ENCODE results near the gene WNT16.

WNT16 gene

DNA sequence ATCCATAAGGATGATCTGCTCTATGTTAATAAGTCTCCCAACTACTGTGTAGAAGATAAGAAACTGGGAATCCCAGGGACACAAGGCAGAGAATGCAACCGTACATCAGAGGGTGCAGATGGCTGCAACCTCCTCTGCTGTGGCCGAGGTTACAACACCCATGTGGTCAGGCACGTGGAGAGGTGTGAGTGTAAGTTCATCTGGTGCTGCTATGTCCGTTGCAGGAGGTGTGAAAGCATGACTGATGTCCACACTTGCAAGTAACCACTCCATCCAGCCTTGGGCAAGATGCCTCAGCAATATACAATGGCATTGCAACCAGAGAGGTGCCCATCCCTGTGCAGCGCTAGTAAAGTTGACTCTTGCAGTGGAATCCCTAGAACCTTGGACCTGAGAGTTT lies 10.3 kb downstream of the WNT16 start:
- Histone ChIP-seq H3K9me3 (ENCODE audit: control insufficient read depth, insufficient read depth, low read length) (no peaks in the 10 kb centered on the region), H4K20me1 (ENCODE audit: control insufficient read depth, insufficient read depth, low read depth, low read length) (no peaks in the 10 kb centered on the region), H3K4me3 (ENCODE audit: low read length) (no peak overlapping the region), H3K79me2 (ENCODE audit: control insufficient read depth, low read length) (no peaks in the 10 kb centered on the region), H3K36me3 (ENCODE audit: control insufficient read depth, low read length) (peaks cover 4% of the 10 kb centered on the region; the same call in 1 of the 2 replicates), H3K4me1 (ENCODE audit: control insufficient read depth, low read length) (no peaks in the 10 kb centered on the region), H3K4me2 (ENCODE audit: low read length) (no peak overlapping the region), H3K27ac (ENCODE audit: low read depth, low read length) (no peak overlapping the region), H3K27me3 (ENCODE audit: control insufficient read depth, low read length) (0 out of 2 replicates have a peak, but pooled peaks cover 7% of the 10 kb centered on the region), H3K9me2 (replicated peaks; ENCODE audit: control insufficient read depth, low read length) (no peaks in the 10 kb centered on the region), H3F3A (ENCODE audit: control insufficient read depth, insufficient read depth) (0 out of 2 replicates have a peak, but pooled peaks cover 6% of the 10 kb centered on the region)
- no peak for TF ChIP-seq EZH2phosphoT487 (IDR thresholded peaks at IDR 0.05; ENCODE audit: borderline replicate concordance, low read length)
- TF ChIP-seq, protein P1, sequence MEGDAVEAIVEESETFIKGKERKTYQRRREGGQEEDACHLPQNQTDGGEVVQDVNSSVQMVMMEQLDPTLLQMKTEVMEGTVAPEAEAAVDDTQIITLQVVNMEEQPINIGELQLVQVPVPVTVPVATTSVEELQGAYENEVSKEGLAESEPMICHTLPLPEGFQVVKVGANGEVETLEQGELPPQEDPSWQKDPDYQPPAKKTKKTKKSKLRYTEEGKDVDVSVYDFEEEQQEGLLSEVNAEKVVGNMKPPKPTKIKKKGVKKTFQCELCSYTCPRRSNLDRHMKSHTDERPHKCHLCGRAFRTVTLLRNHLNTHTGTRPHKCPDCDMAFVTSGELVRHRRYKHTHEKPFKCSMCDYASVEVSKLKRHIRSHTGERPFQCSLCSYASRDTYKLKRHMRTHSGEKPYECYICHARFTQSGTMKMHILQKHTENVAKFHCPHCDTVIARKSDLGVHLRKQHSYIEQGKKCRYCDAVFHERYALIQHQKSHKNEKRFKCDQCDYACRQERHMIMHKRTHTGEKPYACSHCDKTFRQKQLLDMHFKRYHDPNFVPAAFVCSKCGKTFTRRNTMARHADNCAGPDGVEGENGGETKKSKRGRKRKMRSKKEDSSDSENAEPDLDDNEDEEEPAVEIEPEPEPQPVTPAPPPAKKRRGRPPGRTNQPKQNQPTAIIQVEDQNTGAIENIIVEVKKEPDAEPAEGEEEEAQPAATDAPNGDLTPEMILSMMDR (IDR thresholded peaks at IDR 0.05; ENCODE audit: low read depth, low read length, poor library complexity, severe bottlenecking), result no peak

DNA sequence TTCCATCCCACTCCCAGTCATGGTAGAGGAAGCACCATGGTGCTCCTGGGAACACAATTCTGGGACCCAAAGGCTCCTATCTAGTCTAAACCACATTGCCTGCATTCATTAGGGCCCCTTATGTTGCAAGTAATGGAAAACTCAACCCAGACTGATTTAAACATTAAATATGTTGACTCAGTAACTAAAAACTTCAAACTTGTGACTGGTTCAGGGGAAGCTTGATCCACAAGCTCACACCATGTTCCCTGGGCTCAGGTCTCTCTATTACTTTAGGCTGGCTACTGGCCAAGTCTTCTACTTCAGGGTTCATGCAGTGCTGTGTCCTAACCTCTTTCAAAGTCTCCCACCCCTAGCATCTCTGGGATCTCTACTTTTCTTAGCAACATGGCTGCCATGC lies 13.1 kb downstream of the WNT16 start:
- Histone ChIP-seq H3K9me3 (ENCODE audit: control insufficient read depth, insufficient read depth, low read length) (no peaks in the 10 kb centered on the region), H4K20me1 (ENCODE audit: control insufficient read depth, insufficient read depth, low read depth, low read length) (no peaks in the 10 kb centered on the region), H3K27me3 (ENCODE audit: control insufficient read depth, low read length) (no peaks in the 10 kb centered on the region), H3K9me2 (replicated peaks; ENCODE audit: control insufficient read depth, low read length) (no peaks in the 10 kb centered on the region), H3K79me2 (ENCODE audit: control insufficient read depth, low read length) (no peaks in the 10 kb centered on the region), H3K4me2 (ENCODE audit: low read length) (no peak overlapping the region), H3K27ac (ENCODE audit: low read depth, low read length) (no peak overlapping the region), H3K4me1 (ENCODE audit: control insufficient read depth, low read length) (no peaks in the 10 kb centered on the region), H3K36me3 (ENCODE audit: control insufficient read depth, low read length) (peaks cover 12% of the 10 kb centered on the region), H3F3A (ENCODE audit: control insufficient read depth, insufficient read depth) (0 out of 2 replicates have a peak, but pooled peaks cover 6% of the 10 kb centered on the region), H3K4me3 (ENCODE audit: low read length) (no peak overlapping the region)
- TF ChIP-seq, protein P1 (IDR thresholded peaks at IDR 0.05; ENCODE audit: low read depth, low read length, poor library complexity, severe bottlenecking), result no peak
- no peak for TF ChIP-seq EZH2phosphoT487 (IDR thresholded peaks at IDR 0.05; ENCODE audit: borderline replicate concordance, low read length)

DNA sequence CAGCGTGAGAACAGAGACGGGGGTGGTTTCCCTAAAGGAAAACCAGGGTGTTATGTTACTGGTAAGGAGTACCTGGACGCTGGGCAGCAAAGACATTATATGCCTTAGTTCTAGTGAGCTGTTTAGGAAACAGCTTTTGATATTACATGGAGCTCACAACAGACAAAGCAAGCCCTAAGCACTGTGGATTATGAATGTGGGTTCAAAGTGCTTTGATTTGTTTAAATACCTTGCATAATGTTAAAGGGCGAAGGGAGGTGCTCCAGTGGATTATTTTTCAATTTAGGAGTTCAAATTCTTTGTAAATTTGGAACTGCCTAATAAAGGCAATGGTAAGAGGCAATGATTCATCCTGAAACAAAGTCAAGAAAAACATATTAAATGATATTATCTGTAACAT lies 13.8 kb downstream of the WNT16 start:
- H3K4me3 ChIP-seq (ENCODE audit: low read length), result no peak overlapping the region
- no peak overlapping the region for H3K4me2 ChIP-seq (ENCODE audit: low read length)
- no peaks in the 10 kb centered on the region for H3K79me2 ChIP-seq (ENCODE audit: control insufficient read depth, low read length)
- H3K9me3 ChIP-seq (ENCODE audit: control insufficient read depth, insufficient read depth, low read length), result no peaks in the 10 kb centered on the region
- H3K9me2 ChIP-seq (replicated peaks; ENCODE audit: control insufficient read depth, low read length), result no peaks in the 10 kb centered on the region
- no peaks in the 10 kb centered on the region for H3K27me3 ChIP-seq (ENCODE audit: control insufficient read depth, low read length)
- no peaks in the 10 kb centered on the region for H3K4me1 ChIP-seq (ENCODE audit: control insufficient read depth, low read length)
- peaks cover 19% of the 10 kb centered on the region for H3K36me3 ChIP-seq (ENCODE audit: control insufficient read depth, low read length)
- 0 out of 2 replicates have a peak, but pooled peaks cover 6% of the 10 kb centered on the region for H3F3A ChIP-seq (ENCODE audit: control insufficient read depth, insufficient read depth)
- H4K20me1 ChIP-seq (ENCODE audit: control insufficient read depth, insufficient read depth, low read depth, low read length), result no peaks in the 10 kb centered on the region
- no peak overlapping the region for H3K27ac ChIP-seq (ENCODE audit: low read depth, low read length)
- TF ChIP-seq, protein P1 (IDR thresholded peaks at IDR 0.05; ENCODE audit: low read depth, low read length, poor library complexity, severe bottlenecking), result no peak
